K562 (cell line): ENCODE measurements around the gene EIF5A2.
"Not testable (repeated sequence)": the region's sequence is repeated elsewhere in the genome, so short reads cannot be mapped to it uniquely, and the experiment has no call there.

Source experiments
- CTCF ChIP-seq, 3 experiments: IDR thresholded peaks in 2 of 3; conservative IDR thresholded peaks in 1 of 3; 2 replicates each; pipeline ENCODE4 v1.5.1; 2011 to 2012; ENCODE audit warnings: low read length in 3 of 3, mild to moderate bottlenecking in 3 of 3, control low read depth in 2 of 3, improper control_type of control experiment in 1 of 3, inconsistent platforms in 1 of 3, low read depth in 1 of 3, mixed read lengths in 1 of 3, moderate library complexity in 1 of 3; ENCODE audit not compliant: insufficient read depth in 2 of 3
- HMG20B ChIP-seq: fragments of 250-450 bp; sonication (Bioruptor Pico); IDR thresholded peaks from 2 replicates; pipeline ENCODE4 v1.5.0; 2021; ENCODE audit warnings: mild to moderate bottlenecking
- NUFIP1 ChIP-seq: fragments of 450-650 bp; IDR thresholded peaks from 2 replicates; pipeline ENCODE4 v1.6.1; 2018; ENCODE audit not compliant: partially characterized antibody
- SREBF2 ChIP-seq: sonication (generic); formaldehyde crosslinking; IDR thresholded peaks from 2 replicates; pipeline ENCODE4 v1.4.0; 2020; ENCODE audit warnings: mild to moderate bottlenecking, missing genetic modification reagents
- ZNF586 ChIP-seq: fragments of 450-650 bp; formaldehyde crosslinking; conservative IDR thresholded peaks from 2 replicates; pipeline ENCODE4 v1.4.0; 2020; ENCODE audit warnings: mild to moderate bottlenecking, moderate library complexity

- not testable (repeated sequence) for TF ChIP-seq SREBF2 (CRISPR knock-in tag); NUFIP1; ZNF586; HMG20B (CRISPR knock-in tag); CTCF (IDR thresholded peaks at IDR 0.05 in 2 of 3, conservative IDR thresholded peaks at IDR 0.05 in 1 of 3; ENCODE audit: insufficient read depth in 2 of 3, low read depth in 1 of 3, low read length in 3 of 3)
These were observed 31.1 kb downstream of the EIF5A2 start for GRCh38 chr3:170877311-170877710.
